GM12878 (cell line): ENCODE data around the gene ACTR1A. TPM values are rescaled to one million over a fixed set of nuclear protein-coding genes. Genes with fewer than 3 reads are reported as not detected.

Source experiments
- BRCA1 ChIP-seq: IDR thresholded peaks from 2 replicates; pipeline ENCODE4 v1.6.1; 2011; ENCODE audit warnings: low read depth, low read length, improper control_type of control experiment
- CBX3 ChIP-seq: fragments of 200-600 bp; sonication (generic); IDR thresholded peaks from 2 replicates; pipeline ENCODE4 v1.6.1; 2016; ENCODE audit warnings: low read depth, borderline replicate concordance
- CBX5 ChIP-seq: sonication (generic); IDR thresholded peaks from 2 replicates; pipeline ENCODE4 v1.6.1; 2016; ENCODE audit warnings: low read depth, moderate library complexity, mild to moderate bottlenecking, inconsistent platforms
- CREM ChIP-seq: IDR thresholded peaks from 2 replicates; pipeline ENCODE4 v1.6.1; 2014; ENCODE audit warnings: antibody characterized with exemption, low read depth
- IKZF2 ChIP-seq, 2 experiments: fragments of 450-650 bp; IDR thresholded peaks; 2 replicates each; pipeline ENCODE4 v1.6.1; 2017; ENCODE audit warnings: mild to moderate bottlenecking in 2 of 2, moderate library complexity in 2 of 2
- IRF4 ChIP-seq: IDR thresholded peaks from 2 replicates; pipeline ENCODE4 v1.6.1; 2011; ENCODE audit warnings: low read depth, low read length
- MEF2A ChIP-seq: IDR thresholded peaks from 2 replicates; pipeline ENCODE4 v1.6.1; 2011; ENCODE audit warnings: low read depth, mild to moderate bottlenecking, low read length, moderate library complexity; ENCODE audit not compliant: insufficient read depth
- NFXL1 ChIP-seq: fragments of 450-650 bp; IDR thresholded peaks from 2 replicates; pipeline ENCODE4 v1.6.1; 2017; ENCODE audit warnings: antibody characterized with exemption, mild to moderate bottlenecking, borderline replicate concordance
- NFYB ChIP-seq: IDR thresholded peaks from 2 replicates; pipeline ENCODE4 v1.6.1; 2011; ENCODE audit warnings: low read depth, mild to moderate bottlenecking, low read length, improper control_type of control experiment, moderate library complexity; ENCODE audit not compliant: insufficient read depth
- POLR2A ChIP-seq: IDR thresholded peaks from 2 replicates; pipeline ENCODE4 v1.6.1; 2011; ENCODE audit warnings: low read depth, mild to moderate bottlenecking, low read length
- RBBP5 ChIP-seq: fragments of 200-600 bp; sonication (generic); conservative IDR thresholded peaks from 2 replicates; pipeline ENCODE4 v1.6.1; 2016
- SIX5 ChIP-seq: IDR thresholded peaks from 2 replicates; pipeline ENCODE4 v1.6.1; 2011; ENCODE audit warnings: mild to moderate bottlenecking, low read depth, low read length, moderate library complexity; ENCODE audit not compliant: severe bottlenecking
- SMAD1 ChIP-seq: fragments of 450-650 bp; IDR thresholded peaks from 2 replicates; pipeline ENCODE4 v1.6.1; 2018; ENCODE audit warnings: mild to moderate bottlenecking, low read depth; ENCODE audit not compliant: partially characterized antibody
- TCF3 ChIP-seq: IDR thresholded peaks from 2 replicates; pipeline ENCODE4 v1.6.1; 2012; ENCODE audit warnings: low read depth, mild to moderate bottlenecking, low read length, borderline replicate concordance; ENCODE audit not compliant: insufficient read depth
- ZNF384 ChIP-seq: IDR thresholded peaks from 2 replicates; pipeline ENCODE4 v1.6.1; 2012; ENCODE audit warnings: low read depth, mild to moderate bottlenecking, low read length, improper control_type of control experiment, borderline replicate concordance
- ZNF622 ChIP-seq: fragments of 450-650 bp; IDR thresholded peaks from 2 replicates; pipeline ENCODE4 v1.6.1; 2017; ENCODE audit warnings: mild to moderate bottlenecking, inconsistent platforms
- polyA plus RNA-seq, 11 experiments: library from polyadenylated mRNA; depleted of rRNA in 4 of 11; unstranded in 6 of 11; stranded (reverse) in 5 of 11; fragments of >200 nt; fragmentation: Nextera tagmentation in 4 of 11; fragmentation: Illumina TruSeq in 1 of 11; extraction: Ambion mirVana in 4 of 11; extraction: Trizol in 1 of 11; gene quantifications; 1 replicate in 1 of 11; 2 replicates in 10 of 11; pipeline versions ENCODE4 v1.2.1 to v1.2.3, GENCODE V29; 2011 to 2016; ENCODE audit warnings: inconsistent platforms in 2 of 11, missing spikeins in 2 of 11, low read depth in 1 of 11
- total RNA-seq, 4 experiments: library from RNA; depleted of rRNA in 3 of 4; stranded (reverse); fragments of >200 nt in 3 of 4; fragmentation: Illumina TruSeq in 1 of 4; extraction: Trizol in 1 of 4; gene quantifications; 2 replicates each; pipeline versions ENCODE4 v1.2.1 to v1.2.3, GENCODE V29; 2013 to 2021
- TF ChIP-seq, protein P1 (sequence below): fragments of 450-650 bp; formaldehyde crosslinking; IDR thresholded peaks from 2 replicates; pipeline ENCODE4 v1.4.0; 2022; ENCODE audit warnings: mild to moderate bottlenecking, moderate library complexity
- TF ChIP-seq, protein P2 (sequence below): IDR thresholded peaks from 2 replicates; pipeline ENCODE4 v1.6.1; 2012; ENCODE audit warnings: improper control_type of control experiment, low read depth, low read length; ENCODE audit not compliant: insufficient replicate concordance
- TF ChIP-seq, protein P3 (sequence below): fragments of 450-650 bp; formaldehyde crosslinking; IDR thresholded peaks from 2 replicates; pipeline ENCODE4 v1.4.0; 2020; ENCODE audit warnings: mild to moderate bottlenecking, moderate library complexity

ACTR1A gene
- total and polyA plus RNA-seq, 10 of the 15 experiments (the other 5 are each of a cell fraction or from before 2014, with no cell fraction given), result 43.0 to 110 (median 78.9) TPM

DNA sequence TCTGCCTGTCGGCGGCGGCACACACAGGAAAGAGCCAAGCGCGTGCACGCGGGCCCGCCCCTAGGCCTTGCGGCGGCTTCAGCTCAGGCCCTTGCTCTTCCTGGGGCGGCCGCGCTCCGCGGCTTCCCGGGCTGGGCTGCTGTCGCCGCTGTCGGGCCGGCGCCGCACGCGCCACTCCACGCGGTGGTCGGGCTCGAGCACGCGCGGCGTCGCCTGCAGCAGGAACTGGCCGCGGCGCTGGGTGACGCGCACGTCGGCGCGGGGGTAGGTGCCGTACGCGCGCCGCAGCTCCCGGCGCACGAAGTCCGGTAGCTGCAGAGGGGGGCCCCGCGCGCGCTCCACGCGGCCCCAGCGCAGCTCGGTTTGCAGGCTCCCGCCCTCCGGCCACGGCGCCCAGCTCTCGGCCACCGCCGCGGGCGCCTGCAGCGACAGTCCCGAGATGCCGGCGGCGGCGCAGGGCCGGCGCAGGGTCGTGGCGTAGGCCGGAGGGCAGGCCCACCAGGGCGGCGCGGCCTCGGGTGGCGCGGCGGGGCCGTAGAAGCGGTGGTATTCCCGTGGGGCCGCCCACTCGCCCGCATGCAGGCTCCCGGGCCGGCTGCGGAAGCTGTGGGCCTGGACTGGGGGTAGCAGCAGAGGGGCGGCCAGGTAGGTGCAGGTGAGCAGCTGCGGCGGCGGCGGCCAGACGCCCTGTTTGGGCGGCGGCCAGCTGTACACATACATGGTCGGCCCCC, 52.0 kb downstream of the ACTR1A start (continued):
- TF ChIP-seq, protein P1, sequence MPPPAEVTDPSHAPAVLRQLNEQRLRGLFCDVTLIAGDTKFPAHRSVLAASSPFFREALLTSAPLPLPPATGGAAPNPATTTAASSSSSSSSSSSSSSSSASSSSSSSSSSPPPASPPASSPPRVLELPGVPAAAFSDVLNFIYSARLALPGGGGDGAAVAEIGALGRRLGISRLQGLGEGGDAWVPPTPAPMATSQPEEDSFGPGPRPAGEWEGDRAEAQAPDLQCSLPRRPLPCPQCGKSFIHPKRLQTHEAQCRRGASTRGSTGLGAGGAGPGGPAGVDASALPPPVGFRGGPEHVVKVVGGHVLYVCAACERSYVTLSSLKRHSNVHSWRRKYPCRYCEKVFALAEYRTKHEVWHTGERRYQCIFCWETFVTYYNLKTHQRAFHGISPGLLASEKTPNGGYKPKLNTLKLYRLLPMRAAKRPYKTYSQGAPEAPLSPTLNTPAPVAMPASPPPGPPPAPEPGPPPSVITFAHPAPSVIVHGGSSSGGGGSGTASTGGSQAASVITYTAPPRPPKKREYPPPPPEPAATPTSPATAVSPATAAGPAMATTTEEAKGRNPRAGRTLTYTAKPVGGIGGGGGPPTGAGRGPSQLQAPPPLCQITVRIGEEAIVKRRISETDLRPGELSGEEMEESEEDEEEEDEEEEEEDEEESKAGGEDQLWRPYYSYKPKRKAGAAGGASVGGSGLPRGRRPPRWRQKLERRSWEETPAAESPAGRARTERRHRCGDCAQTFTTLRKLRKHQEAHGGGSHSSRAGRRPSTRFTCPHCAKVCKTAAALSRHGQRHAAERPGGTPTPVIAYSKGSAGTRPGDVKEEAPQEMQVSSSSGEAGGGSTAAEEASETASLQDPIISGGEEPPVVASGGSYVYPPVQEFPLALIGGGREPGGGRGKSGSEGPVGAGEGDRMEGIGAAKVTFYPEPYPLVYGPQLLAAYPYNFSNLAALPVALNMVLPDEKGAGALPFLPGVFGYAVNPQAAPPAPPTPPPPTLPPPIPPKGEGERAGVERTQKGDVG (CRISPR knock-in tag), result no peak
- TF ChIP-seq ZNF384 (no peak), CBX3 (no peak), IRF4 (no peak), SMAD1 (no peak), NFYB (no peak), CREM (0 out of 2 replicates have a peak, but pooled peaks have one; percentile 8), NFXL1 (no peak), MEF2A (no peak), POLR2A (peak; percentile 79), TCF3 (peak; percentile 11; the same call in 1 of the 2 replicates), CBX5 (0 out of 2 replicates have a peak, but pooled peaks have one; percentile 19), BRCA1 (no peak), SIX5 (no peak), ZNF622 (no peak), RBBP5 (no peak), IKZF2 (IDR thresholded peaks at IDR 0.05) (no peak)
- TF ChIP-seq, protein P2, sequence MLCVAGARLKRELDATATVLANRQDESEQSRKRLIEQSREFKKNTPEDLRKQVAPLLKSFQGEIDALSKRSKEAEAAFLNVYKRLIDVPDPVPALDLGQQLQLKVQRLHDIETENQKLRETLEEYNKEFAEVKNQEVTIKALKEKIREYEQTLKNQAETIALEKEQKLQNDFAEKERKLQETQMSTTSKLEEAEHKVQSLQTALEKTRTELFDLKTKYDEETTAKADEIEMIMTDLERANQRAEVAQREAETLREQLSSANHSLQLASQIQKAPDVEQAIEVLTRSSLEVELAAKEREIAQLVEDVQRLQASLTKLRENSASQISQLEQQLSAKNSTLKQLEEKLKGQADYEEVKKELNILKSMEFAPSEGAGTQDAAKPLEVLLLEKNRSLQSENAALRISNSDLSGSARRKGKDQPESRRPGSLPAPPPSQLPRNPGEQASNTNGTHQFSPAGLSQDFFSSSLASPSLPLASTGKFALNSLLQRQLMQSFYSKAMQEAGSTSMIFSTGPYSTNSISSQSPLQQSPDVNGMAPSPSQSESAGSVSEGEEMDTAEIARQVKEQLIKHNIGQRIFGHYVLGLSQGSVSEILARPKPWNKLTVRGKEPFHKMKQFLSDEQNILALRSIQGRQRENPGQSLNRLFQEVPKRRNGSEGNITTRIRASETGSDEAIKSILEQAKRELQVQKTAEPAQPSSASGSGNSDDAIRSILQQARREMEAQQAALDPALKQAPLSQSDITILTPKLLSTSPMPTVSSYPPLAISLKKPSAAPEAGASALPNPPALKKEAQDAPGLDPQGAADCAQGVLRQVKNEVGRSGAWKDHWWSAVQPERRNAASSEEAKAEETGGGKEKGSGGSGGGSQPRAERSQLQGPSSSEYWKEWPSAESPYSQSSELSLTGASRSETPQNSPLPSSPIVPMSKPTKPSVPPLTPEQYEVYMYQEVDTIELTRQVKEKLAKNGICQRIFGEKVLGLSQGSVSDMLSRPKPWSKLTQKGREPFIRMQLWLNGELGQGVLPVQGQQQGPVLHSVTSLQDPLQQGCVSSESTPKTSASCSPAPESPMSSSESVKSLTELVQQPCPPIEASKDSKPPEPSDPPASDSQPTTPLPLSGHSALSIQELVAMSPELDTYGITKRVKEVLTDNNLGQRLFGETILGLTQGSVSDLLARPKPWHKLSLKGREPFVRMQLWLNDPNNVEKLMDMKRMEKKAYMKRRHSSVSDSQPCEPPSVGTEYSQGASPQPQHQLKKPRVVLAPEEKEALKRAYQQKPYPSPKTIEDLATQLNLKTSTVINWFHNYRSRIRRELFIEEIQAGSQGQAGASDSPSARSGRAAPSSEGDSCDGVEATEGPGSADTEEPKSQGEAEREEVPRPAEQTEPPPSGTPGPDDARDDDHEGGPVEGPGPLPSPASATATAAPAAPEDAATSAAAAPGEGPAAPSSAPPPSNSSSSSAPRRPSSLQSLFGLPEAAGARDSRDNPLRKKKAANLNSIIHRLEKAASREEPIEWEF, result no peak
- TF ChIP-seq, protein P3, sequence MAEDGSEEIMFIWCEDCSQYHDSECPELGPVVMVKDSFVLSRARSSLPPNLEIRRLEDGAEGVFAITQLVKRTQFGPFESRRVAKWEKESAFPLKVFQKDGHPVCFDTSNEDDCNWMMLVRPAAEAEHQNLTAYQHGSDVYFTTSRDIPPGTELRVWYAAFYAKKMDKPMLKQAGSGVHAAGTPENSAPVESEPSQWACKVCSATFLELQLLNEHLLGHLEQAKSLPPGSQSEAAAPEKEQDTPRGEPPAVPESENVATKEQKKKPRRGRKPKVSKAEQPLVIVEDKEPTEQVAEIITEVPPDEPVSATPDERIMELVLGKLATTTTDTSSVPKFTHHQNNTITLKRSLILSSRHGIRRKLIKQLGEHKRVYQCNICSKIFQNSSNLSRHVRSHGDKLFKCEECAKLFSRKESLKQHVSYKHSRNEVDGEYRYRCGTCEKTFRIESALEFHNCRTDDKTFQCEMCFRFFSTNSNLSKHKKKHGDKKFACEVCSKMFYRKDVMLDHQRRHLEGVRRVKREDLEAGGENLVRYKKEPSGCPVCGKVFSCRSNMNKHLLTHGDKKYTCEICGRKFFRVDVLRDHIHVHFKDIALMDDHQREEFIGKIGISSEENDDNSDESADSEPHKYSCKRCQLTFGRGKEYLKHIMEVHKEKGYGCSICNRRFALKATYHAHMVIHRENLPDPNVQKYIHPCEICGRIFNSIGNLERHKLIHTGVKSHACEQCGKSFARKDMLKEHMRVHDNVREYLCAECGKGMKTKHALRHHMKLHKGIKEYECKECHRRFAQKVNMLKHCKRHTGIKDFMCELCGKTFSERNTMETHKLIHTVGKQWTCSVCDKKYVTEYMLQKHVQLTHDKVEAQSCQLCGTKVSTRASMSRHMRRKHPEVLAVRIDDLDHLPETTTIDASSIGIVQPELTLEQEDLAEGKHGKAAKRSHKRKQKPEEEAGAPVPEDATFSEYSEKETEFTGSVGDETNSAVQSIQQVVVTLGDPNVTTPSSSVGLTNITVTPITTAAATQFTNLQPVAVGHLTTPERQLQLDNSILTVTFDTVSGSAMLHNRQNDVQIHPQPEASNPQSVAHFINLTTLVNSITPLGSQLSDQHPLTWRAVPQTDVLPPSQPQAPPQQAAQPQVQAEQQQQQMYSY (CRISPR knock-in tag), result no peak
